GM18870 (cell line): ENCODE results near the gene DSCAM.

Source experiments
- ATAC-seq: cut with Tn5 transposase; IDR thresholded peaks from one replicate; pipeline ENCODE4 v1.9.1; 2021; ENCODE audit warnings: moderate library complexity; ENCODE audit not compliant: unreplicated experiment

Gene DSCAM

DNA sequence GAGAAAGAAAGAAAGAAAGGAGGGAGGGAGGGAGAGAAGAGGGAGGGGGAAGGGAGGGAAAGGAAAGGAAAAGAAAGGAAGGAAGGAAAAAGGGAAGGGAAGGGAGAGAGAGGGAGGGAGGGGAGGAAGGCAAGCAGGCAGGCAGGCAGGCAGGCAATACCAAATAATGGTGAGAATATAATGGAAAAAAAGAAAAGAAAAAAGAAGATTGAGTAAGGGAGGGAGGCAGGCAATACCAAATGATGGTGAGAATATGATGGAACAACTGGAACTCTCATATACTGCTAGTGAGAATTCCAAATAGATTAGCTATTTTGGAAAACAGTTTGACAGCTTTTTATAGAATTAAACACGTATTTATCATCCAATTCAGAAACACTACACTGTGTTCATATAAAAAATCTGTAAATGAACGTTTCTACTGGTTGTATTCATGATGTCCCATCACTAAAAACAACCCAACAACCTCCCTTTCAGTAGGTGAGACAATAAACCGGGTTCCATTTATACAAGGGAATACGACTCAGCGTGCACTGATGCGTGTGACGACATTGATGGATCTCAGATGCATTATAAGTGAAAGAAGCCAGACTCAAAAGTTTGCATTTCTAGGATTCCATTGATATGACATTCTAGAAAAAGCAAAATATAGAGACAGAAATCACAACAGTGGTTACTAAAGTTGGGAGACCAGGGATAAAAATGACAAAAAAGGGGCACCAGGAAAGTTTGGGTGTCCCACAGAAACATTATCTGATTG lies 226.4 kb downstream of the DSCAM start:
- no peak for ATAC-seq

DNA sequence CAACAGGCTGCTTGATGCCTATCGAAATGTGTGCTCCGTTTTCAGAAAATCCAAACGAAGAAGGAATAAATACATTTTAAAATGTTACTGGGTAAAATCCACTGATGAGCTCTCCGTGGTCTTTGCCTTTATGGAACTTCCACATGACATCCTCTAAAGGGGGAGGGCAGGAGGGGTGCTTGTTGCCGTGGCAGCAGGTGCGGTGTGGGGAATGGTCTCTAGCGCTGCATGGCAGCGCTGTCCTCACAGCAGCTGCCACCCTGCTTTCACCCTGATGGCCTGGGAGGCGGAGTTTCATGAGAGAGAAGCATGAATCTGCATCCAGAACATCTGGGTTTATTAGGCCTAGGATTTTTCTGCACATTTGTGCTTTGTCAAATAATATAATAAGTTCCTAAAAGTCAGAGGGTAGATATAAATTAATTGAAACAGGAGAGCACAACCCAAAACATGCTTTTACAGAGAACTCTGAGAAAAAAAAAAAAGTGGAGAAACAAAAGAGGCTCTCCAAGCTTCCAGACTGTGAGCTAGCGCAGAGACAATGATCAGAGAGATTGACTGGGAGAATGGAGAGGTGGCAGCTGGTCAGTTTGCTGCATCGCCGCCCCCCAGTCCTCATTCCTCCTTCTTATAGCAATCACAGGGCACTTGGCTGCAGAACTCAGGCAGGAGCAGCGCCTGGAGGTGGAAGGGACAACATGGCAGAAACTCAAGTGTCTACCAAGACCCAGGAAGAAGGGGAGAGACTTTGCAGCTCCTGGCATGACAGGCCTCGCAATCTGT lies 228.6 kb downstream of the DSCAM start:
- ATAC-seq: no peak

DNA sequence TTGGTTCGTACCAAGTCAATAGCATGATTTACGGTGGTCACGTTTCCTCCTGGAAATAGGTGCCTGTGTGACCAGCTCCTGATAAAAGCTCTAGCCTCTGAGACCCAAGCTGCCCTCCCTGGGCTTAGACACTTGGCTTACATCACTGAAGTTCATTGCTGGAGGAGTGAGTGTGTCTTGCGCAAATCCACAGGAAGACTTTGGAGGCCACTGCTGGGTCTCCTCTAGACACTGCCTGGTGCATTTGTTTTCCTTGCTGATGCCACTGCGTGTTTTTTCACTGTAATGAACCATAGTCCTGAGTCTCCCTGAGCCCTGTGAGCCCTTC lies 230.6 kb downstream of the DSCAM start:
- no peak for ATAC-seq

GRCh38 chr21:40615505-40616376 lies 231.2 kb downstream of the DSCAM start:
- no peak for ATAC-seq

- no peak for ATAC-seq
Observed at GRCh38 chr21:40613546-40614030, 233.4 kb downstream of the DSCAM start.

DNA sequence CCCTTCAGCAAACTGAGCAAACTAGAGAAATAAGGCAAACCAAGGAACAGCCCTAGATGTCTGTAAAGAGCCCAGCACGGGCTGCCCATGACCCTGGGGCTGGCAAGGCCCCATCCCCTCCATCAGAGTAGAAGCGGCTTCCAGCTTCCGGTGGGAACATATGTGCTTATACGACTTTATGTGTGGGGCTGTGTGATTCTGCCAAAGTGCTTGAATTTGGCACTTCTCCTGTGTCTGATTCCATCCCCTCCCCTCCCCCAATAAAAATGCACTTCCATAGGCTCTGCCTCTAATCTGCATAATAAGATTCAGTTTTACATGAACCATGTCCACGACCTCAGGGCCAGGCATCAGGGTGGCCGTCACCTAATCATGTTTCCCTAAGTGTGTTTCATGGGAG lies 236.6 kb downstream of the DSCAM start:
- no peak for ATAC-seq

DNA sequence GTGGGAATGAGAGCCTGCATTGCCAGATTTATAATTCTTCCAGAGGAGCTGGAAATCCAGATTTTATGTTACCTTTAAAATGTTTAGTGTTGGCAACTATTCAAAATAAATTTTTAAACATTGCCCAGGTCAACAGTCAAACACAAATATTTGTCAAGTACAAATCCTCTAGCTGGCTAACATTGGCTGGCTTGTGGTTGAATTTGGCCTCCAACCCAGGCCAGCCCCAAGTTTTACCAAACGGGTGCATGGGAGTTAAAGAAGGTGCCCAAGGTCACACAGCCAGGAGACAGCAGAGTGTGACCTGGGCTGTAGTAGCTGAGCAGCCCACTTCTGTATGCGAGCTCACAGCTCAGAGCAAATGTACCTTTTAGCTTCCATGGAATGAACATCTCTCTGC lies 240.6 kb downstream of the DSCAM start:
- ATAC-seq: no peak

DNA sequence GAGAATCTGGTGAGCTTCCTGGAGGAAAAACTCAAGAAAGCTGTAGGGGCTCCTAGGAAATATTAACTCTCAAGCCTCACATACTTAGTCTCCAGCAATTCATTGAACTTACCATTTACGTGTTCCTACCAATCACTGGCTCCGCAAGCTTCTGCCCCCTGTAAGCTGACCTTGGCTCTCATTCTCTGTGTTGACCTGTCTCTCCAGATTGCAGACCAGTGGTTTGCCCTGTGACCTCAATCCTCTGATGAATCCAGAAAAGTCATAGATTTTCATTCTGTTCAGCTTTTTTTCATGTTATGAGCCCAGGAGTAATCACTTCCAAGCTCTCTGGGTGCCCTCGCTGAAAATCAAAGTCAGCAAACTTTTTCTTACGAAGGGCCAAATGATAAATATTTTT lies 241.9 kb downstream of the DSCAM start:
- ATAC-seq: no peak

DNA sequence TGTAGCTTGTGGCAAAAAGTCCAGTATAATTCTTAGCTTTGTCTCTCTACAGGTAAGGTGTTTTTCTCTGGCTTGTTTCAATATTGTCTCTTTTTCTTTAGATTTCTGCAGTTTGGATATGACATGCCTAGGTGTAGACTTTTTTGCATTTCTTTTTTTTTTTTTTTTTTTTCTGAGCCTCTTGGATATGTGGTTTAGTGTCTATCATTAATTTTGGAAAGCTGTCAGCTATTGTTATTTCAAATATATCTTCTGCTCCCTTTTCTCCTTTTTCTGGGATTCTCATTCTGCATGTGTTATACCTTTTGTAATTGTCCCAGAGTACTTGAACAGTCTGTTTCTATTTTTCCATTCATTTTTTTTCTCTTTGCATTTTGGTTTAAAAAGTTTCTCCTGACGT lies 243.2 kb downstream of the DSCAM start:
- no peak for ATAC-seq

- ATAC-seq: no peak
Observed at GRCh38 chr21:40602080-40602479, 244.9 kb downstream of the DSCAM start.

DNA sequence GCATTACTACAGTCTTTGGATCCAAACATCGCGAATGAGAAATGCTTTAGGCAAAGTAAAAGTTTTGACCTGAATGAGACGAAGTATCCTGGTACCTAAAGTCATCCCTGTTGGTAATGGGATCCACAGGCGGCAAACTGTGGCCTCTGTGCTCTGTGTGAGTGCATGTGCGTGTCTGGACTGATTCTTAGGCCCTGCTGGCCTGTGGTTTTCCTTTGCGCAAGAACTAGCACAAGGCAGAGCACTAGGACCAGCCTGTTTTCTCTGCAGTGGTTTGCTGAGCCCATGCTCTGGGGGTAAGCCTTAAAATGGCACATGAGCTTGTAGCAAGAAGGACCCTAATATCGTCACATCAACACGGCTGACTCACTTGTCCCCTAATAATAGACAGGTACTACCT lies 251.2 kb downstream of the DSCAM start:
- ATAC-seq: no peak

DNA sequence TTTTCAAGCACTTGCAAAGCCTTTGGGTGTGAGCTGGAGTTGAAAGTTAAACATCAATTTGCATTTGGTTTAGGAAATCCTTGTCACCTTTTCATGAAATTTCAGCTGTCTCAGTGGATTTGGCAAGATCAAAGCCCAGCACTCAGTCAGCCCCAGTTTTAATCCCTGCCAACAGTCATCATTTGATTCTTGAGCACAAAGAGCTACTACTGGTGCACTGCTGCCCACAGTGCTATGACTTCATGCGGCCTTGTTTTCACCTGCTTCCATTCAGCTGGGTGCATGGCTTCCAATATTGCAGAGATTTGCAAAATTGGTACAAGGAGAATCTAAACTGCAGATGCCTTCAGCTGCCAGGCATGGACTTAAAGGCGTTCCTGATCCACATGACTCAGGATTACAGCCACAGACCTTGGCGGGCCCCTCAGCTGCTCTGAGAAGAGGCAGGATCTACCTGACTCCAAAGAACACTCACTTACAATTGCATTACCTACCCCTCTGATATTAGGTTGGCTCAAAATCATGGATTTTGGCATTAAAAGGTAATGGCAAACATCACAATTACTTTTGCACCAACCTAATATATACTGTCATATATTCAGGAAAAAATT lies 259.1 kb downstream of the DSCAM start:
- ATAC-seq: no peak

DNA sequence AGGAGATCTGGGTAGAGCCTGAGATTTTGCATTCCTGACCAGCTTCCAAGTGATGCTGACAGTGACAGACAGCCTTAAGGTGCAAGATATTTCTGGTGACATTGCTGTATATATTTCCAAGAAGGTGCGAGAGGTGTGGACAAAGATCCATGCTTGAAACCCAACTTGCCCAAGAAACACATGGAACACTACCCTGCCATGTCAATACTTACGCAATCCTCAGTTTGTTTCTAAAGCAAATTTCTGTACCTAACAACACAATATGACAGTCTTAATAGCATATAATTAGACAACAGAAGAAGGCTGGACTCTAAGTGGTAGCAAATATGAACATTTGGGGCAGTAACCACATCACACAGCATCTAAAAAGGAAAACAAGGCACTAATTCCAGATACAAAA lies 260.4 kb downstream of the DSCAM start:
- no peak for ATAC-seq

- no peak for ATAC-seq
Observed at GRCh38 chr21:40577285-40578043, 269.5 kb downstream of the DSCAM start.

- no peak for ATAC-seq
Observed at GRCh38 chr21:40575976-40576375, 271.0 kb downstream of the DSCAM start.

DNA sequence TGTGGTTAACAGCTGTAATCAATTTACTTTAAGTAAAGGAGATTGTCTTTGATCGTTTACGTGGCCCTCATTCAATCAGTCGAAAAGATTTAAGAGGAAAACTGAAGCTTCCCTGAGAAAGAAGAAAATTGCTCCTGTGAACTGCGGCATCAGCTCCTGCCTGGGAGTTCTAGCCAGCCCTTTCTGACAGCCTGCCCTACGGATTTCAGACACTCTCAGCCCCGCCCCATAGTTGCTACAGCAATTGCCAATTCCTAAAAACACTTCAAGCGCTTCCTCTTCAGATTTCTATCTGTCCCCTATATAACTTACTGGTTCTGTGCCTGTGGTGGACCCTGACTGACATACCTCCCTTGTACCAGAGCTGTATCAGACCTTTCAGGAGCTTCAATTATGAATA lies 277.6 kb downstream of the DSCAM start:
- ATAC-seq: no peak

DNA sequence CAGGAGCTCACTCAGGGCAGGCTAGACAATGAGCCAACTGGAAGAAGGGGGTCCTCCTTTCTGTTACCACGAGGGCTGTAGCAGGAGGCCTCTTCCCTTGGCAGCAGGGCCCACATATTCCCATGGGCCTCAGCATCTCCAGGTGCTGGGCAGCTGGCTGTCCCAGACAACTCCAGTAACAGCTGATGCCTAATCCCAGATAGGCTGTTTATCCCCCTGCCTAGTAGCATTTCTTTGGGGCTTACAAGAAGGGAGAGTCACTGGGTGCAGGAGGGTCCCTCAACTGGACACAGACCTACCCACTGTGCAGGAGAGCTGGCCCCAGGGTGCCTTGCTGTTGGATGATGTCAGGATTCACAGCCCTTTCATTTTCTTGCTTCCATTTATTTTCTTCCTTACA lies 278.2 kb downstream of the DSCAM start:
- no peak for ATAC-seq

GRCh38 chr21:40567501-40567900 lies 279.5 kb downstream of the DSCAM start:
- no peak for ATAC-seq

DNA sequence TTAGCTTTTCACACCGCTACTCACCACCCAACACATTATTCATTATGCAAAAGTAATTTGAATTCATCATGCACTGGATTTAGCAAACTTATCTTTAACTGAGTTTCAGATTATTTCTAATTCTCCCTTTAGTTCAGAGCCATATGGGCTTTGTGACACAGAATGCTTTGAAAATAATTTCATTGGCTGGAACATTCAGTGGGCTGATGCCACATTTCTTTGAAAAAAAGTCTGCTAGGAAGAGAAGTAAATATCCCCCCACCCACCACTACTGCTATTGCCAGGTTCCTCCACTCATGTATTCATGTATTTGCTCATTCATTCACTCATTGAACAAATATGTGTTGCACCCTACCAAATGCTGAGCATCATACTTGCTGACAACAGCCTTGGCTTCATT lies 280.5 kb downstream of the DSCAM start:
- ATAC-seq: no peak

- ATAC-seq: no peak
Observed at GRCh38 chr21:40564318-40564717, 282.6 kb downstream of the DSCAM start.
